ENCODE data around the gene IDS. TPM values are rescaled to one million over a fixed set of nuclear protein-coding genes. Genes with fewer than 3 reads are reported as not detected.
"Not testable (repeated sequence)": the region's sequence is repeated elsewhere in the genome, so short reads cannot be mapped to it uniquely, and the experiment has no call there.

Gene IDS
- total and polyA plus RNA-seq, 2 donors (not counting 3 experiments of a cell fraction or from before 2014, with no cell fraction given): 35.2 to 44.0 TPM

GRCh38 chrX:149525389-149525788, 20.3 kb upstream of the IDS start:
- H3K4me3 ChIP-seq (replicated peaks in 1 of 3; ENCODE audit: insufficient read depth in 1 of 3, low read depth in 1 of 3, low read length in 3 of 3); H2AFZ ChIP-seq (ENCODE audit: low read depth, low read length); intact Hi-C loops (cut with micrococcal nuclease); POLR2A ChIA-PET; H3K36me3 ChIP-seq (ENCODE audit: control insufficient read depth in 2 of 2, extremely low read depth in 1 of 2, insufficient read depth in 2 of 2, low read length in 2 of 2); H3K27me3 ChIP-seq (ENCODE audit: control insufficient read depth in 2 of 2, insufficient read depth in 2 of 2, low read length in 2 of 2); H3K79me2 ChIP-seq (ENCODE audit: control insufficient read depth, insufficient read depth, low read length); H3K4me1 ChIP-seq (ENCODE audit: control insufficient read depth, extremely low read depth, insufficient read depth, low read length); H3K9me3 ChIP-seq (replicated peaks; ENCODE audit: control insufficient read depth, insufficient read depth, low read length); H3K9ac ChIP-seq (replicated peaks; ENCODE audit: extremely low read depth, insufficient read depth, low read length); H4K20me1 ChIP-seq (replicated peaks; ENCODE audit: control insufficient read depth, extremely low read depth, insufficient read depth, low read length); BruUV-seq (replicated peaks); CTCF ChIA-PET; dilution Hi-C loops (cut with MboI; ENCODE audit: extremely low pct_ligation_motif_present, low sequenced_read_pairs); H3K4me2 ChIP-seq (ENCODE audit: insufficient read depth, low read length); H3K9me1 ChIP-seq (replicated peaks; ENCODE audit: control insufficient read depth, extremely low read depth, insufficient read depth, low read length): not testable (repeated sequence)
- H3K27ac ChIP-seq (ENCODE audit: insufficient read depth, low read depth, low read length): peak overlapping the region; percentile 44
- DNase-seq (ENCODE audit: low read depth, low spot score): peak; percentile 17
- peak; percentile 99 for FAIRE-seq

GRCh38 chrX:149522916-149523315, 17.8 kb upstream of the IDS start:
- Histone ChIP-seq H3K27me3 (ENCODE audit: control insufficient read depth in 2 of 2, insufficient read depth in 2 of 2, low read length in 2 of 2) (peaks cover 0 to 4% of the 10 kb centered on the region in 2 experiments), H3K4me1 (ENCODE audit: control insufficient read depth, extremely low read depth, insufficient read depth, low read length) (peaks cover 4% of the 10 kb centered on the region), H2AFZ (ENCODE audit: low read depth, low read length) (no peak overlapping the region), H3K36me3 (ENCODE audit: control insufficient read depth in 2 of 2, extremely low read depth in 1 of 2, insufficient read depth in 2 of 2, low read length in 2 of 2) (no peaks in the 10 kb centered on the region), H3K4me3 (replicated peaks in 1 of 3; ENCODE audit: insufficient read depth in 1 of 3, low read depth in 1 of 3, low read length in 3 of 3) (no peak overlapping the region), H3K9me1 (replicated peaks; ENCODE audit: control insufficient read depth, extremely low read depth, insufficient read depth, low read length) (no peaks in the 10 kb centered on the region), H3K4me2 (ENCODE audit: insufficient read depth, low read length) (no peak overlapping the region), H3K9me3 (replicated peaks; ENCODE audit: control insufficient read depth, insufficient read depth, low read length) (no peaks in the 10 kb centered on the region), H3K9ac (replicated peaks; ENCODE audit: extremely low read depth, insufficient read depth, low read length) (no peak overlapping the region), H3K27ac (ENCODE audit: insufficient read depth, low read depth, low read length) (no peak overlapping the region), H3K79me2 (ENCODE audit: control insufficient read depth, insufficient read depth, low read length) (no peaks in the 10 kb centered on the region), H4K20me1 (replicated peaks; ENCODE audit: control insufficient read depth, extremely low read depth, insufficient read depth, low read length) (no peaks in the 10 kb centered on the region)
- intact Hi-C loops (cut with micrococcal nuclease) (no loop called here), dilution Hi-C loops (cut with MboI; ENCODE audit: extremely low pct_ligation_motif_present, low sequenced_read_pairs) (no loop called here)
- no peak for DNase-seq (ENCODE audit: low read depth, low spot score)
- BruUV-seq (replicated peaks): no TSS peak
- TF ChIP-seq CTCF (IDR thresholded peaks at IDR 0.05; ENCODE audit: extremely low read depth in 1 of 2, insufficient read depth in 1 of 2, low read depth in 1 of 2, low read length in 2 of 2) (no peak), FOS (IDR thresholded peaks at IDR 0.05; ENCODE audit: borderline replicate concordance, insufficient read depth, low read length) (no peak), JUN (IDR thresholded peaks at IDR 0.05; ENCODE audit: borderline replicate concordance, insufficient read depth, insufficient read length, low read depth) (no peak), MYC (IDR thresholded peaks at IDR 0.05; ENCODE audit: low read depth, low read length) (no peak), GATA2 (IDR thresholded peaks at IDR 0.05; ENCODE audit: insufficient read depth, insufficient read length, low read depth, low read length) (no peak), POLR2AphosphoS5 (IDR thresholded peaks at IDR 0.05; ENCODE audit: insufficient read depth, low read depth, low read length) (no peak), EZH2 (IDR thresholded peaks at IDR 0.05; ENCODE audit: borderline replicate concordance, low read depth, low read length, severe bottlenecking) (no peak), POLR2A (IDR thresholded peaks at IDR 0.05; ENCODE audit: low read depth, low read length) (no peak)
- TF ChIP-seq, protein P1, sequence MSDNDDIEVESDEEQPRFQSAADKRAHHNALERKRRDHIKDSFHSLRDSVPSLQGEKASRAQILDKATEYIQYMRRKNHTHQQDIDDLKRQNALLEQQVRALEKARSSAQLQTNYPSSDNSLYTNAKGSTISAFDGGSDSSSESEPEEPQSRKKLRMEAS (IDR thresholded peaks at IDR 0.05; ENCODE audit: insufficient read depth, insufficient read length): no peak
- ChIA-PET POLR2A (no interaction called here), CTCF (interaction anchor here (2.4 kb wide), 1 partner anchor 11 kb away, joined by 9 read pairs; no protein-coding TSS in a partner anchor)
- FAIRE-seq: no peak

Data from endothelial cell of umbilical vein (primary cell).